PC-3 (cell line): ENCODE measurements around the gene IFT25. TPM values are rescaled to one million over a fixed set of nuclear protein-coding genes. Genes with fewer than 3 reads are reported as not detected.
"Not testable (repeated sequence)": the region's sequence is repeated elsewhere in the genome, so short reads cannot be mapped to it uniquely, and the experiment has no call there.

Source experiments
- ATAC-seq: fragments of 200-7000 bp; cut with Tn5 transposase; 2 replicates; pipeline ENCODE4 v1.9.1; 2020; ENCODE audit warnings: mild to moderate bottlenecking, moderate library complexity
- BruUV-seq: library from RNA; stranded (reverse); fragments of 400-500 nt; replicated peaks from 2 replicates; lab custom pipeline; 2021; lab: Mats Ljungman, UMichigan
- CTCF ChIA-PET: fragments of 300-600 bp; sonication (Branson Sonifier 250); formaldehyde crosslinking; loops from one replicate; lab custom pipeline; 2022; ENCODE audit warnings: antibody characterized with exemption; lab: Charles Lee
- POLR2A ChIA-PET: fragments of 300-600 bp; sonication (Branson Sonifier 250); formaldehyde crosslinking; loops from one replicate; lab custom pipeline; 2022; ENCODE audit warnings: antibody characterized with exemption; ENCODE audit not compliant: unreplicated experiment; lab: Charles Lee
- DNase-seq: peaks from one replicate; pipeline ENCODE4 v3.0.0-alpha.2; 2015
- H2AFZ ChIP-seq: fragments of 300-600 bp; sonication (generic); 2 replicates; pipeline ENCODE4 v1.6.0; 2016; ENCODE audit warnings: antibody characterized with exemption, low read length
- H3F3A ChIP-seq: fragments of 300-600 bp; sonication (generic); one replicate; pipeline ENCODE4 v1.6.0; 2017; ENCODE audit warnings: antibody characterized with exemption, low read length, control low read depth, mild to moderate bottlenecking; ENCODE audit not compliant: unreplicated experiment
- H3K27ac ChIP-seq: fragments of 300-600 bp; sonication (generic); 2 replicates; pipeline ENCODE4 v1.5.1; 2016; ENCODE audit warnings: mild to moderate bottlenecking, low read length
- H3K27me3 ChIP-seq: fragments of 300-600 bp; sonication (generic); 2 replicates; pipeline ENCODE4 v1.6.1; 2016; ENCODE audit warnings: low read length, mixed read lengths
- H3K36me3 ChIP-seq: fragments of 300-600 bp; sonication (generic); 2 replicates; pipeline ENCODE4 v1.6.1; 2016; ENCODE audit warnings: low read depth, mixed run types, low read length, mixed read lengths
- H3K4me1 ChIP-seq: fragments of 300-600 bp; sonication (generic); 2 replicates; pipeline ENCODE4 v1.5.1; 2016; ENCODE audit warnings: low read length; ENCODE audit not compliant: insufficient read depth
- H3K4me2 ChIP-seq: fragments of 300-600 bp; sonication (generic); 2 replicates; pipeline ENCODE4 v1.6.0; 2016; ENCODE audit warnings: low read length
- H3K4me3 ChIP-seq: fragments of 300-600 bp; sonication (generic); 2 replicates; pipeline ENCODE4 v1.5.1; 2016; ENCODE audit warnings: mild to moderate bottlenecking, low read length, mixed read lengths
- H3K79me2 ChIP-seq: fragments of 300-600 bp; sonication (generic); 2 replicates; pipeline ENCODE4 v1.6.1; 2017; ENCODE audit warnings: low read length, mixed read lengths
- H3K9ac ChIP-seq: fragments of 300-600 bp; sonication (generic); 2 replicates; pipeline ENCODE4 v1.6.0; 2016; ENCODE audit warnings: mild to moderate bottlenecking, low read length
- H3K9me2 ChIP-seq: fragments of 300-600 bp; sonication (generic); replicated peaks from 2 replicates; pipeline ENCODE4 v1.6.1; 2016; ENCODE audit warnings: mixed run types, low read length, mixed read lengths
- H3K9me3 ChIP-seq: fragments of 300-600 bp; sonication (generic); 2 replicates; pipeline ENCODE4 v1.6.1; 2016; ENCODE audit warnings: low read length, mixed read lengths
- H4K20me1 ChIP-seq: fragments of 300-600 bp; sonication (generic); 2 replicates; pipeline ENCODE4 v1.6.1; 2016; ENCODE audit warnings: low read length, mixed read lengths
- EZH2 ChIP-seq: fragments of 300-600 bp; sonication (generic); IDR thresholded peaks from one replicate; pipeline ENCODE4 v1.6.1; 2017; ENCODE audit warnings: antibody characterized with exemption, mild to moderate bottlenecking, low read length; ENCODE audit not compliant: unreplicated experiment
- EZH2phosphoT487 ChIP-seq: fragments of 300-600 bp; sonication (generic); IDR thresholded peaks from 2 replicates; pipeline ENCODE4 v1.6.1; 2018; ENCODE audit warnings: mild to moderate bottlenecking, antibody characterized with exemption, low read length, borderline replicate concordance
- intact Hi-C: fragments of 100-400 bp; cut with micrococcal nuclease; formaldehyde crosslinking; loops from 2 replicates; pipeline ENCODE4 v1.9.0; 2023
- total RNA-seq: library from RNA; depleted of rRNA; stranded (reverse); fragments of >200 nt; gene quantifications from 2 replicates; pipeline ENCODE4 v1.2.3, GENCODE V29; 2014
- TF ChIP-seq, protein P1 (sequence below): fragments of 300-600 bp; sonication (generic); conservative IDR thresholded peaks from 2 replicates; pipeline ENCODE4 v1.5.1; 2017; ENCODE audit warnings: antibody characterized with exemption, low read depth, mild to moderate bottlenecking, low read length

The IFT25 gene
- total RNA-seq, 1 experiment from 2014 or later = 66.7 TPM

- ATAC-seq (no peak), DNase-seq (no peak)
- H4K20me1 ChIP-seq = no peaks in the 10 kb centered on the region
- no peaks in the 10 kb centered on the region for H3F3A ChIP-seq
- H3K4me3 ChIP-seq = no peak overlapping the region
- no peak overlapping the region for H2AFZ ChIP-seq
- intact Hi-C loops = no loop called here
- POLR2A ChIA-PET = no interaction called here
- no peaks in the 10 kb centered on the region for H3K4me1 ChIP-seq
- CTCF ChIA-PET = no interaction called here
- no peak overlapping the region for H3K9ac ChIP-seq
- TF ChIP-seq EZH2phosphoT487 (no peak), EZH2 (no peak)
- TF ChIP-seq, protein P1, sequence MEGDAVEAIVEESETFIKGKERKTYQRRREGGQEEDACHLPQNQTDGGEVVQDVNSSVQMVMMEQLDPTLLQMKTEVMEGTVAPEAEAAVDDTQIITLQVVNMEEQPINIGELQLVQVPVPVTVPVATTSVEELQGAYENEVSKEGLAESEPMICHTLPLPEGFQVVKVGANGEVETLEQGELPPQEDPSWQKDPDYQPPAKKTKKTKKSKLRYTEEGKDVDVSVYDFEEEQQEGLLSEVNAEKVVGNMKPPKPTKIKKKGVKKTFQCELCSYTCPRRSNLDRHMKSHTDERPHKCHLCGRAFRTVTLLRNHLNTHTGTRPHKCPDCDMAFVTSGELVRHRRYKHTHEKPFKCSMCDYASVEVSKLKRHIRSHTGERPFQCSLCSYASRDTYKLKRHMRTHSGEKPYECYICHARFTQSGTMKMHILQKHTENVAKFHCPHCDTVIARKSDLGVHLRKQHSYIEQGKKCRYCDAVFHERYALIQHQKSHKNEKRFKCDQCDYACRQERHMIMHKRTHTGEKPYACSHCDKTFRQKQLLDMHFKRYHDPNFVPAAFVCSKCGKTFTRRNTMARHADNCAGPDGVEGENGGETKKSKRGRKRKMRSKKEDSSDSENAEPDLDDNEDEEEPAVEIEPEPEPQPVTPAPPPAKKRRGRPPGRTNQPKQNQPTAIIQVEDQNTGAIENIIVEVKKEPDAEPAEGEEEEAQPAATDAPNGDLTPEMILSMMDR = no peak
- no peaks in the 10 kb centered on the region for H3K9me3 ChIP-seq
- no peaks in the 10 kb centered on the region for H3K9me2 ChIP-seq
- H3K27me3 ChIP-seq = no peaks in the 10 kb centered on the region
- H3K27ac ChIP-seq = no peak overlapping the region
- no peaks in the 10 kb centered on the region for H3K36me3 ChIP-seq
- no peak overlapping the region for H3K4me2 ChIP-seq
- no TSS peak for BruUV-seq
- H3K79me2 ChIP-seq = no peaks in the 10 kb centered on the region
Measured at GRCh38 chr1:53979712-53980450, 34.4 kb upstream of the IFT25 start.

DNA sequence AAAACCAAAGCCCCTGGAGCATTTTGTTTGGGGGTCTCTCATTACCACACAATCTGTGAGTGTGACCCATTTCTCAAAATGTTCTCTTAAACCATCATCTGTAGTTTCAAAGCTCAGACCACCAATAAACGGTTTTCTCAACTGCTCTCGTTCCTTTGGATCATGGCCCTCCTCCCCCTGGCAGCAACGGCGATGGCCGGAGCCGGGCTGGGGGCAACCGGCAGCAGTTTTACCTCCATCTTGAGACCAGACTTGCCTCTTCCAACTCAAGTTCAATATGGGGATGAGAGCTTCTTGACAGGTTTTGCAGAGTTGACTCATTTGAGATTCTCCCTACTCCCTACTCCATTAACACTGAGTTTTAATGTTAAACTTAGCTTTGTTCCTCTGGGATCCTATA is 30.4 kb upstream of the IFT25 start:
- no peak overlapping the region for H3K4me3 ChIP-seq
- H4K20me1 ChIP-seq = no peaks in the 10 kb centered on the region
- H3K9me3 ChIP-seq = no peaks in the 10 kb centered on the region
- no peaks in the 10 kb centered on the region for H3K4me1 ChIP-seq
- ChIA-PET POLR2A (no interaction called here), CTCF (no interaction called here)
- DNase-seq (no peak), ATAC-seq (no peak)
- H3K27me3 ChIP-seq = no peaks in the 10 kb centered on the region
- no peak overlapping the region for H2AFZ ChIP-seq
- H3K9ac ChIP-seq = no peak overlapping the region
- TF ChIP-seq EZH2 (no peak), EZH2phosphoT487 (no peak)
- TF ChIP-seq, protein P1 = no peak
- H3K79me2 ChIP-seq = no peaks in the 10 kb centered on the region
- no peak overlapping the region for H3K4me2 ChIP-seq
- BruUV-seq = no TSS peak
- intact Hi-C loops = no loop called here
- no peaks in the 10 kb centered on the region for H3K36me3 ChIP-seq
- H3K9me2 ChIP-seq = no peaks in the 10 kb centered on the region
- H3K27ac ChIP-seq = no peak overlapping the region
- H3F3A ChIP-seq = no peaks in the 10 kb centered on the region

- peaks cover 15% of the 10 kb centered on the region for H3K36me3 ChIP-seq
- peaks cover 5% of the 10 kb centered on the region for H3F3A ChIP-seq
- H3K79me2 ChIP-seq = no peaks in the 10 kb centered on the region
- no peak overlapping the region for H3K9ac ChIP-seq
- no peak overlapping the region for H3K4me3 ChIP-seq
- DNase-seq (peak; percentile 30), ATAC-seq (peak; percentile 19; the same call in 1 of the 2 replicates)
- no peak overlapping the region for H3K27ac ChIP-seq
- H3K9me2 ChIP-seq = no peaks in the 10 kb centered on the region
- intact Hi-C loops = no loop called here
- POLR2A ChIA-PET = no interaction called here
- H4K20me1 ChIP-seq = peaks cover 5% of the 10 kb centered on the region; the same call in 1 of the 2 replicates
- H3K4me2 ChIP-seq = no peak overlapping the region
- H3K9me3 ChIP-seq = no peaks in the 10 kb centered on the region
- H3K27me3 ChIP-seq = no peaks in the 10 kb centered on the region
- H2AFZ ChIP-seq = no peak overlapping the region
- TF ChIP-seq EZH2 (no peak), EZH2phosphoT487 (no peak)
- TF ChIP-seq, protein P1 = no peak
- CTCF ChIA-PET = no interaction called here
- no TSS peak for BruUV-seq
- H3K4me1 ChIP-seq = peaks cover 21% of the 10 kb centered on the region
Measured at GRCh38 chr1:53971718-53972117, 26.2 kb upstream of the IFT25 start.

DNA sequence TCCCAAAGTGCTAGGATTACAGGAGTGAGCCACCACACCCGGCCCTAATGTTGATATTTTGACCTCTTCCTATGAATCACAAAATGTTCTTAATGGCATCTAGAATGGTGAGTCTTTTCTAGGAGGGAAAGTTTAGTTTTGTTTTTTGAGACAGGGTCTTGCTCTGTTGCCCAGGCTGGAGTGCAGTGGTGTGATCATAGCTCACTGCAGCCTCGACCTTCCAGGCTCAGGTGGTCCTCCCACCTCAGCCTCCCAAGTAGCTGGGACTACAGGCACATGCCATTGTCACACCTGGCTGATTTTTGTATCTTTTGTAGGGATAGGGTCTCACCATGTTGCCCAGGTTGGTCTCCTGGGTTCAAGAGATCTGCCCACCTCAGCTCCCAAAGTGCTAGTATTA is 23.8 kb upstream of the IFT25 start:
- H3K4me3 ChIP-seq, BruUV-seq, ATAC-seq, H3K9me2 ChIP-seq, DNase-seq, H2AFZ ChIP-seq, H3K27me3 ChIP-seq, H4K20me1 ChIP-seq, H3K9ac ChIP-seq, CTCF ChIA-PET, POLR2A ChIA-PET, H3K79me2 ChIP-seq, H3K4me2 ChIP-seq, H3F3A ChIP-seq, H3K27ac ChIP-seq, H3K9me3 ChIP-seq: not testable (repeated sequence)
- peaks cover 24% of the 10 kb centered on the region for H3K36me3 ChIP-seq
- intact Hi-C loops = loop anchor here (5.0 kb wide), 1 partner anchor 83 kb away; the partner anchor contains the start of genes TCEANC2 and TMEM59
- H3K4me1 ChIP-seq = peaks cover 37% of the 10 kb centered on the region
